SK-N-SH (cell line): ENCODE results near the gene RIC8B. TPM values are rescaled to one million over a fixed set of nuclear protein-coding genes. Genes with fewer than 3 reads are reported as not detected.

Experiments used
- CTCF ChIA-PET: fragments of 300-600, 350-600 bp; formaldehyde crosslinking; extraction: SDS; loops from one replicate; lab custom pipeline; 2021; lab: Yijun Ruan, JAX
- POLR2A ChIA-PET: fragments of 350-600 bp; sonication (Branson Sonifier 250); formaldehyde crosslinking; extraction: SDS; loops from one replicate; lab custom pipeline; 2020; ENCODE audit warnings: antibody characterized with exemption, inconsistent platforms; lab: Yijun Ruan, JAX
- DNase-seq: peaks from one replicate; pipeline ENCODE4 v3.0.0; 2012
- H2AFZ ChIP-seq: fragments of 200-600 bp; sonication (generic); 2 replicates; pipeline ENCODE4 v1.8.1; 2016; ENCODE audit warnings: antibody characterized with exemption, mild to moderate bottlenecking, low read depth
- H3F3A ChIP-seq: fragments of 200-600 bp; sonication (generic); replicated peaks from 2 replicates; pipeline ENCODE3; 2016; ENCODE audit warnings: antibody characterized with exemption, mild to moderate bottlenecking; ENCODE audit not compliant: insufficient read depth
- H3K27ac ChIP-seq, 2 experiments: fragments of 200-500 bp in 1 of 2; fragments of 200-600 bp in 1 of 2; sonication (Bioruptor generic) in 1 of 2; sonication (generic), shearing (Covaris generic) in 1 of 2; 2 replicates each; pipeline versions ENCODE4 v1.5.1 to v1.6.1; 2014 to 2016; ENCODE audit warnings: low read depth in 2 of 2, inconsistent platforms in 1 of 2, low read length in 1 of 2, mild to moderate bottlenecking in 1 of 2, mixed read lengths in 1 of 2
- H3K27me3 ChIP-seq: fragments of 200-600 bp; sonication (generic), shearing (Covaris generic); 2 replicates; pipeline ENCODE4 v1.6.1; 2016; ENCODE audit warnings: mixed run types; ENCODE audit not compliant: insufficient read depth
- H3K36me3 ChIP-seq, 2 experiments: fragments of 200-500 bp in 1 of 2; fragments of 200-600 bp in 1 of 2; sonication (Bioruptor generic) in 1 of 2; sonication (generic) in 1 of 2; replicated peaks in 1 of 2; 2 replicates each; pipeline versions ENCODE3 to v1.5.1; 2014 to 2016; ENCODE audit warnings: low read length in 1 of 2, mild to moderate bottlenecking in 1 of 2; ENCODE audit not compliant: insufficient read depth in 2 of 2, control insufficient read depth in 1 of 2
- H3K4me1 ChIP-seq, 2 experiments: fragments of 200-500 bp in 1 of 2; fragments of 200-600 bp in 1 of 2; sonication (Bioruptor generic) in 1 of 2; sonication (generic), shearing (Covaris generic) in 1 of 2; 2 replicates each; pipeline versions ENCODE4 v1.5.1 to v1.6.1; 2014 to 2016; ENCODE audit warnings: low read depth in 1 of 2, low read length in 1 of 2, mixed run types in 1 of 2; ENCODE audit not compliant: insufficient read depth in 2 of 2, control insufficient read depth in 1 of 2
- H3K4me2 ChIP-seq: fragments of 200-600 bp; sonication (generic), shearing (Covaris generic); 2 replicates; pipeline ENCODE4 v1.6.1; 2017; ENCODE audit warnings: mixed run types
- H3K4me3 ChIP-seq, 2 experiments: fragments of 200-500 bp in 1 of 2; fragments of 200-600 bp in 1 of 2; sonication (Bioruptor generic) in 1 of 2; sonication (generic), shearing (Covaris generic) in 1 of 2; 2 replicates each; pipeline versions ENCODE4 v1.5.1 to v1.8.1; 2014 to 2016; ENCODE audit warnings: low read depth in 2 of 2, inconsistent platforms in 1 of 2, low read length in 1 of 2, mild to moderate bottlenecking in 1 of 2, mixed read lengths in 1 of 2, moderate library complexity in 1 of 2
- H3K79me2 ChIP-seq: fragments of 200-600 bp; sonication (generic); 2 replicates; pipeline ENCODE4 v1.8.1; 2017; ENCODE audit warnings: mild to moderate bottlenecking; ENCODE audit not compliant: insufficient read depth
- H3K9ac ChIP-seq: fragments of 200-600 bp; sonication (generic); 2 replicates; pipeline ENCODE4 v1.6.1; 2017; ENCODE audit warnings: mixed run types
- H3K9me2 ChIP-seq: fragments of 200-600 bp; sonication (generic); 2 replicates; pipeline ENCODE4 v1.6.1; 2017; ENCODE audit warnings: mixed run types
- H3K9me3 ChIP-seq: fragments of 200-600 bp; sonication (generic); 2 replicates; pipeline ENCODE4 v1.6.1; 2017; ENCODE audit warnings: mixed run types, mild to moderate bottlenecking, moderate library complexity
- H4K20me1 ChIP-seq: fragments of 200-600 bp; sonication (generic); 2 replicates; pipeline ENCODE4 v1.6.1; 2017; ENCODE audit warnings: mild to moderate bottlenecking, mixed run types; ENCODE audit not compliant: insufficient read depth
- CHD2 ChIP-seq: fragments of 150-350 bp; IDR thresholded peaks from 2 replicates; pipeline ENCODE4 v1.6.1; 2018; ENCODE audit warnings: low read length; ENCODE audit not compliant: partially characterized antibody
- CTCF ChIP-seq: fragments of 200-600 bp; sonication (generic); IDR thresholded peaks from 2 replicates; pipeline ENCODE4 v1.6.1; 2017; ENCODE audit warnings: antibody characterized with exemption, mild to moderate bottlenecking, moderate library complexity
- ELF1 ChIP-seq: IDR thresholded peaks from 2 replicates; pipeline ENCODE4 v1.4.0; 2012
- EP300 ChIP-seq, 2 experiments: IDR thresholded peaks; 2 replicates each; pipeline versions ENCODE4 v1.4.0 to v1.6.1; 2012; ENCODE audit warnings: borderline replicate concordance in 1 of 2, low read depth in 1 of 2, low read length in 1 of 2
- EZH2phosphoT487 ChIP-seq: fragments of 200-600 bp; sonication (generic); IDR thresholded peaks from 2 replicates; pipeline ENCODE4 v1.6.1; 2017; ENCODE audit warnings: low read depth, mixed run types, mild to moderate bottlenecking, antibody characterized with exemption, moderate library complexity, borderline replicate concordance
- FOXJ3 ChIP-seq: sonication (generic); formaldehyde crosslinking; IDR thresholded peaks from 2 replicates; pipeline ENCODE4 v1.5.1; 2020; ENCODE audit warnings: mild to moderate bottlenecking, missing genetic modification reagents
- FOXM1 ChIP-seq: IDR thresholded peaks from 2 replicates; pipeline ENCODE4 v1.4.0; 2012; ENCODE audit warnings: low read depth, mild to moderate bottlenecking
- GABPA ChIP-seq: IDR thresholded peaks from 2 replicates; pipeline ENCODE4 v1.4.0; 2012; ENCODE audit warnings: low read depth, mild to moderate bottlenecking
- GATA2 ChIP-seq: sonication (generic); formaldehyde crosslinking; IDR thresholded peaks from 2 replicates; pipeline ENCODE4 v1.5.0; 2020; ENCODE audit warnings: mild to moderate bottlenecking, missing genetic modification reagents
- JUND ChIP-seq: IDR thresholded peaks from 2 replicates; pipeline ENCODE4 v1.4.0; 2012
- MAX ChIP-seq: IDR thresholded peaks from 2 replicates; pipeline ENCODE4 v1.4.0; 2012; ENCODE audit warnings: low read depth
- MEF2A ChIP-seq: IDR thresholded peaks from 2 replicates; pipeline ENCODE4 v1.4.0; 2012; ENCODE audit warnings: low read depth, borderline replicate concordance
- MXI1 ChIP-seq: IDR thresholded peaks from 2 replicates; pipeline ENCODE4 v1.6.1; 2012; ENCODE audit warnings: mild to moderate bottlenecking, low read depth, low read length, improper control_type of control experiment
- NFIC ChIP-seq: IDR thresholded peaks from 2 replicates; pipeline ENCODE4 v1.4.0; 2012; ENCODE audit warnings: borderline replicate concordance
- NRF1 ChIP-seq: IDR thresholded peaks from 2 replicates; pipeline ENCODE4 v1.6.1; 2012; ENCODE audit warnings: low read depth, mild to moderate bottlenecking, low read length
- POLR2AphosphoS5 ChIP-seq: IDR thresholded peaks from 2 replicates; pipeline ENCODE4 v1.6.1; 2012; ENCODE audit warnings: low read depth, low read length
- RAD21 ChIP-seq: IDR thresholded peaks from 2 replicates; pipeline ENCODE4 v1.6.1; 2012; ENCODE audit warnings: mild to moderate bottlenecking, low read length
- RCOR1 ChIP-seq: fragments of 150-350 bp; IDR thresholded peaks from 2 replicates; pipeline ENCODE4 v1.6.1; 2017; ENCODE audit warnings: antibody characterized with exemption, low read length
- REST ChIP-seq: IDR thresholded peaks from 2 replicates; pipeline ENCODE4 v1.6.1; 2012; ENCODE audit warnings: mild to moderate bottlenecking, low read depth, low read length, moderate library complexity
- RFX5 ChIP-seq: IDR thresholded peaks from 2 replicates; pipeline ENCODE4 v1.6.1; 2012; ENCODE audit warnings: mild to moderate bottlenecking, improper control_type of control experiment, low read length
- RXRA ChIP-seq: IDR thresholded peaks from 2 replicates; pipeline ENCODE4 v1.4.0; 2012; ENCODE audit warnings: low read depth, mild to moderate bottlenecking, borderline replicate concordance
- SIN3A ChIP-seq: IDR thresholded peaks from 2 replicates; pipeline ENCODE4 v1.6.1; 2012; ENCODE audit warnings: low read depth, mild to moderate bottlenecking, low read length, moderate library complexity, borderline replicate concordance
- TAF1 ChIP-seq: IDR thresholded peaks from 2 replicates; pipeline ENCODE4 v1.6.1; 2012; ENCODE audit warnings: low read depth, mild to moderate bottlenecking, low read length, moderate library complexity, borderline replicate concordance
- TCF12 ChIP-seq: IDR thresholded peaks from 2 replicates; pipeline ENCODE4 v1.4.0; 2012
- TEAD4 ChIP-seq: IDR thresholded peaks from 2 replicates; pipeline ENCODE4 v1.4.0; 2012; ENCODE audit warnings: mild to moderate bottlenecking, borderline replicate concordance; ENCODE audit not compliant: insufficient read depth
- USF2 ChIP-seq: fragments of 150-350 bp; IDR thresholded peaks from 2 replicates; pipeline ENCODE4 v1.6.1; 2017; ENCODE audit warnings: antibody characterized with exemption, low read length, low read depth, borderline replicate concordance
- YY1 ChIP-seq: IDR thresholded peaks from 2 replicates; pipeline ENCODE4 v1.4.0; 2012; ENCODE audit warnings: low read depth, mild to moderate bottlenecking
- WGBS: methylation state at CpG from one replicate; pipeline ENCODE4 v1.1.6; 2017; ENCODE audit warnings: low lambda C conversion rate; 5-methylcytosine and 5-hydroxymethylcytosine counted together
- polyA plus RNA-seq, 3 experiments: library from polyadenylated mRNA; depleted of rRNA; stranded (reverse); fragments of >200 nt; gene quantifications; 2 replicates each; pipeline ENCODE4 v1.2.3, GENCODE V29; 2012

The RIC8B gene
- polyA plus RNA-seq, 1 of the 3 experiments (the other 2 are of a cell fraction), result 6.2 TPM

DNA sequence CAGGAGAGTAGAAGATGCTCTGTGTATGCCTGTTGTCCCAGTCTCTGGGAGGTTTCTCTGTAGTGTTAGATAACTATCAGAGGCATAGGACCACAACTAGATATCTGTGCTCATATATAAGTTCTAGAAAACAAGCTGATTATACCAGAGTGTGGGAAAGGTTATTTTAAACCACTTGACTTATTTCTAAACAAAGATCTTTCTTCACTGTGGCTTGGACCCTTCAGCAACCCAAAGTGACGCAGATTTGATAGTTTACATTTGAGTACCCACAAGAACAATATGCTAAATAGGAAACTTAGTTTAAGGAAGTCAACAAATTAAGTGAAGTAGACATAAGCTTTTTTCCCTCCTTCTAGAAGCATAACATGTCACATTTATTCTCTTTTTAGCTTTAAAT, 41.3 kb downstream of the RIC8B start:
- CTCF ChIA-PET, result no interaction called here

GRCh38 chr12:106816231-106816630, 41.7 kb downstream of the RIC8B start:
- H3K4me2 ChIP-seq, result no peak overlapping the region
- no peaks in the 10 kb centered on the region for H3K9me2 ChIP-seq
- no peak overlapping the region for H3K4me3 ChIP-seq
- H2AFZ ChIP-seq, result no peak overlapping the region
- no peaks in the 10 kb centered on the region for H4K20me1 ChIP-seq
- no peaks in the 10 kb centered on the region for H3K9me3 ChIP-seq
- H3F3A ChIP-seq, result no peaks in the 10 kb centered on the region
- DNase-seq, result no peak
- H3K4me1 ChIP-seq, result no peaks in the 10 kb centered on the region
- no peaks in the 10 kb centered on the region for H3K27me3 ChIP-seq
- POLR2A ChIA-PET, result no interaction called here
- 0 out of 2 replicates have a peak, but pooled peaks cover 4% of the 10 kb centered on the region for H3K79me2 ChIP-seq
- H3K36me3 ChIP-seq, result peaks cover 17 to 24% of the 10 kb centered on the region in 2 experiments
- WGBS, result 98% methylated on average over 2 of the region's 2 CpGs
- H3K9ac ChIP-seq, result no peak overlapping the region
- CTCF ChIA-PET, result no interaction called here
- no peak overlapping the region for H3K27ac ChIP-seq
- TF ChIP-seq CHD2, result no peak
- TF ChIP-seq MEF2A, result no peak
- no peak for TF ChIP-seq RCOR1
- no peak for TF ChIP-seq TAF1
- TF ChIP-seq RAD21, result no peak
- TF ChIP-seq JUND, result no peak
- TF ChIP-seq SIN3A, result no peak
- TF ChIP-seq EP300 (IDR thresholded peaks at IDR 0.05; ENCODE audit: borderline replicate concordance in 1 of 2, low read depth in 1 of 2, low read length in 1 of 2), result no peak
- TF ChIP-seq CTCF, result no peak
- TF ChIP-seq GATA2 (CRISPR knock-in tag), result no peak
- no peak for TF ChIP-seq MAX
- TF ChIP-seq EZH2phosphoT487, result no peak
- no peak for TF ChIP-seq REST
- no peak for TF ChIP-seq TCF12
- TF ChIP-seq FOXJ3 (CRISPR knock-in tag), result no peak
- TF ChIP-seq POLR2AphosphoS5, result no peak

More for the DNA sequence above, 41.3 kb downstream of the RIC8B start:
- H2AFZ ChIP-seq, result no peak overlapping the region
- no peak for DNase-seq
- no peaks in the 10 kb centered on the region for H3K4me1 ChIP-seq
- H3K27me3 ChIP-seq, result no peaks in the 10 kb centered on the region
- H3K27ac ChIP-seq, result no peak overlapping the region
- H3K4me2 ChIP-seq, result no peak overlapping the region
- no peak overlapping the region for H3K4me3 ChIP-seq
- H3K79me2 ChIP-seq, result 0 out of 2 replicates have a peak, but pooled peaks cover 4% of the 10 kb centered on the region
- 96% methylated on average over 1 of the region's 1 CpG for WGBS
- H3K9ac ChIP-seq, result no peak overlapping the region
- no peaks in the 10 kb centered on the region for H3K9me2 ChIP-seq
- TF ChIP-seq GABPA, result no peak
- TF ChIP-seq ELF1, result no peak
- no peak for TF ChIP-seq GATA2 (CRISPR knock-in tag)
- TF ChIP-seq NRF1, result no peak
- no peak for TF ChIP-seq FOXM1
- no peak for TF ChIP-seq YY1
- TF ChIP-seq MXI1, result no peak
- no peak for TF ChIP-seq TAF1
- TF ChIP-seq FOXJ3 (CRISPR knock-in tag), result no peak
- TF ChIP-seq RXRA, result no peak
- no peak for TF ChIP-seq USF2
- TF ChIP-seq RFX5, result no peak
- TF ChIP-seq EP300 (IDR thresholded peaks at IDR 0.05; ENCODE audit: borderline replicate concordance in 1 of 2, low read depth in 1 of 2, low read length in 1 of 2), result no peak
- TF ChIP-seq NFIC, result no peak
- no peak for TF ChIP-seq TEAD4
- no peak for TF ChIP-seq RCOR1
- TF ChIP-seq RAD21, result no peak
- TF ChIP-seq, all 33 proteins: peak for 0
- H3F3A ChIP-seq, result no peaks in the 10 kb centered on the region
- H3K36me3 ChIP-seq, result peaks cover 19 to 26% of the 10 kb centered on the region in 2 experiments
- H3K9me3 ChIP-seq, result no peaks in the 10 kb centered on the region
- POLR2A ChIA-PET, result no interaction called here
- H4K20me1 ChIP-seq, result no peaks in the 10 kb centered on the region
